GM19035 (cell line): ENCODE data around the gene ATP11A.

Experiments used
- ATAC-seq: cut with Tn5 transposase; IDR thresholded peaks from one replicate; pipeline ENCODE4 v1.9.1; 2021; ENCODE audit not compliant: unreplicated experiment

ATP11A gene

GRCh38 chr13:112917056-112917664, 227.3 kb downstream of the ATP11A start:
- no peak for ATAC-seq

- no peak for ATAC-seq
Observed at GRCh38 chr13:112917737-112918136, 227.9 kb downstream of the ATP11A start.

- ATAC-seq, result no peak
Observed at GRCh38 chr13:112918266-112918665, 228.4 kb downstream of the ATP11A start.

GRCh38 chr13:112918746-112919145, 228.9 kb downstream of the ATP11A start:
- ATAC-seq, result no peak

- ATAC-seq, result no peak
Observed at GRCh38 chr13:112923962-112924361, 234.1 kb downstream of the ATP11A start.

- ATAC-seq, result no peak
Observed at GRCh38 chr13:112924365-112924764, 234.5 kb downstream of the ATP11A start.

- no peak for ATAC-seq
Observed at GRCh38 chr13:112926003-112926402, 236.2 kb downstream of the ATP11A start.

GRCh38 chr13:112926993-112927392, 237.2 kb downstream of the ATP11A start:
- ATAC-seq, result no peak

- no peak for ATAC-seq
Observed at GRCh38 chr13:112928020-112928971, 238.5 kb downstream of the ATP11A start.

GRCh38 chr13:112928972-112929782, 239.3 kb downstream of the ATP11A start:
- no peak for ATAC-seq

GRCh38 chr13:112929783-112930055, 239.9 kb downstream of the ATP11A start:
- no peak for ATAC-seq

GRCh38 chr13:112930192-112930591, 240.4 kb downstream of the ATP11A start:
- ATAC-seq, result no peak

- ATAC-seq, result no peak
Observed at GRCh38 chr13:112931028-112931934, 241.4 kb downstream of the ATP11A start.

- ATAC-seq, result no peak
Observed at GRCh38 chr13:112932971-112933370, 243.1 kb downstream of the ATP11A start.

GRCh38 chr13:112933649-112934048, 243.8 kb downstream of the ATP11A start:
- no peak for ATAC-seq

- ATAC-seq, result no peak
Observed at GRCh38 chr13:112934078-112934477, 244.2 kb downstream of the ATP11A start.
